ENCODE results near the gene OTUB1. TPM values are rescaled to one million over a fixed set of nuclear protein-coding genes. Genes with fewer than 3 reads are reported as not detected.
A peak's percentile ranks its signal among the peaks of the same experiment; 100 is the strongest.
"Not testable (repeated sequence)": the region's sequence is repeated elsewhere in the genome, so short reads cannot be mapped to it uniquely, and the experiment has no call there.

The OTUB1 gene
- total RNA-seq, 2 donors from 2014 or later, result 60.0 to 86.4 TPM

DNA sequence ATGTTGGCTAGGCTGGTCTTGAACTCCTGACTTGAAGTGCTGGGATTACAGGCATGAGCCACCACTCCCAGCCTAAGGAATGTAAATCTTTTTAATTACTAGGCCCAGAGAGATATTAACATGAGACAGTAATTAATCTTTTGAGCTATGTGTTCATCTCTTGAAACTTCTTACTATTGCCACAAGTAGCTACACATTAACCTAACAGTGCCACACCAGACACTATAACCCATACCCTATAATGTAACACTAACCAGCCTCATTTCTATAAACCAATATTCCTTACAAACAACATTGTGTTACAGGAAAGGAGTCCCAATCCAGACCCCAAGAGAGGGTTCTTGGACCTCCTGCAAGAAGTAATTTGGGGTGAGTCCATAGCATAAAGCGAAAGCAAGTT lies 19.8 kb upstream of the OTUB1 start:
- no peak for ATAC-seq
- Mint-ChIP-seq H3K36me3 (no peaks in the 10 kb centered on the region), H3K27ac (no peak overlapping the region), H3K9me3 (no peaks in the 10 kb centered on the region)
- DNase-seq (ENCODE audit: low spot score in 2 of 2), result no peak

GRCh38 chr11:63969461-63969860 lies 16.8 kb upstream of the OTUB1 start:
- ATAC-seq, result no peak
- Mint-ChIP-seq H3K9me3 (peaks cover 0 to 6% of the 10 kb centered on the region in 2 donors), H3K27ac (peak overlapping the region in 1 of 2 donors; percentile 44), H3K36me3 (peaks cover 2 to 15% of the 10 kb centered on the region in 2 donors)
- no peak for DNase-seq (ENCODE audit: low spot score in 2 of 2)

DNA sequence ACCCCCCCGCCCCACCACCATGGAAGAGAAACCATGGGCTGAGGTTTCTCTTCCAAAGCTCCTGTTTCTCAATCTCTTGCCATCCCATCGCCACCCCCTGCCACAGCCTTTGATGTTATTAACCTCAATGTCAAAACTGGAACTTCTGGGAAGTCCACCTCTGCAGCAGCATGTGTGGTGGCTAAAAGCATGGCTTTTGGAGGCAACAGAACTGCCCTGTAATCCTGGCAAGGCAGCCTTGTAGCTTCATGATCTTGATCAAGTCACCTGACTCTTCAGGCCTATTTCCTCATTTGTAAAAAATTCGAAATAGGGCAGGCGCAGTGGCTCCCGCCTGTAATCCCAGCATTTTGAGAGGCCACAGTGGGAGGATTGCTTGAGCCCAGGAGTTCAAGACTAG lies 15.3 kb upstream of the OTUB1 start:
- Mint-ChIP-seq H3K27ac (no peak overlapping the region), H3K9me3 (peaks cover 0 to 6% of the 10 kb centered on the region in 2 donors), H3K36me3 (peaks cover 15 to 25% of the 10 kb centered on the region in 2 donors)
- DNase-seq (ENCODE audit: low spot score in 2 of 2), result no peak
- ATAC-seq, result no peak

GRCh38 chr11:63973912-63974258 lies 12.4 kb upstream of the OTUB1 start:
- not testable (repeated sequence) for DNase-seq (ENCODE audit: low spot score in 2 of 2); ATAC-seq; H3K9me3 Mint-ChIP-seq
- Mint-ChIP-seq H3K36me3 (peaks cover 22 to 32% of the 10 kb centered on the region in 2 donors), H3K27ac (peak overlapping the region; percentile 99)

DNA sequence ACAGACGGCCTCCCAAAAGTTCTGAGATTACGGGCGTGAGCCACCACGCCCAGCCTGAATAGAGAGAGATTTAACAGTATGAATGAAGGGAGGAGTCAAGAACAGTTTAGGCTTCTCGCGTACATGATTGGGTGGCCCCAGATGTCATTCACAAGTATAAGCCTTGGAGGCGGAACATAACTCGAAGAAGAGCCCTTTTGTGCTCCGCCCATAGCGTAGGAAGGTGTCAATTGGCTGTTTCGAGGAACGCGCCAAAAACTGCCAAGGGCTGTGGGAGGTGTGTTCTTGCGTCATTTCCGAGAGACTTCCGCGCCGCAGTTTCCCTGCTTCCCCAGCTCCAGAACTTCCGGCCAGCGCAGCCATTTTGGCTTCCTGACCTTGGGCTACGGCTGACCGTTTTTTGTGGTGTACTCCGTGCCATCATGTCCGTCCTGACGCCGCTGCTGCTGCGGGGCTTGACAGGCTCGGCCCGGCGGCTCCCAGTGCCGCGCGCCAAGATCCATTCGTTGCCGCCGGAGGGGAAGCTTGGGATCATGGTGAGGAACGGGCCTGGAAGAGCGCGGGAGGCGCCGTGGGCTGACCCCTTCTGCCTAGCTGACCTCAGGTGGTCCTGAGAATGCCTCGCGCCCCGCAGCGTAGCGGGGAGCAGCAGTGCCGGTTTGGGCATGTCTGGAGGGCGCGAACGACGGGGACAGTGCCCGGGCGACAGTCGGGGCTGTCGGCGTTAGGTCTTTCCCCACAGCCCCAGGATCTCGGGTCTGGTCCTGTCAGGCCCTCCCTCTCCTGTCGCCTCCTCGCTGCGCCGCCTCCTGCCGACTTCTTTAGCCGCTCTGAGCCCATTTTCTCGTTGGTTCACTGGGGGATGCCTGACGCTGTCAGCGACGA lies 11.7 kb upstream of the OTUB1 start, which contains the start of gene COX8A:
COX8A (plus strand) TSS at position 362 of the 885 bp plus-strand sequence; CDS start at position 423, 61 bp downstream.
- peak within 1 kb of the TSS; percentile 99 for H3K27ac Mint-ChIP-seq

DNA sequence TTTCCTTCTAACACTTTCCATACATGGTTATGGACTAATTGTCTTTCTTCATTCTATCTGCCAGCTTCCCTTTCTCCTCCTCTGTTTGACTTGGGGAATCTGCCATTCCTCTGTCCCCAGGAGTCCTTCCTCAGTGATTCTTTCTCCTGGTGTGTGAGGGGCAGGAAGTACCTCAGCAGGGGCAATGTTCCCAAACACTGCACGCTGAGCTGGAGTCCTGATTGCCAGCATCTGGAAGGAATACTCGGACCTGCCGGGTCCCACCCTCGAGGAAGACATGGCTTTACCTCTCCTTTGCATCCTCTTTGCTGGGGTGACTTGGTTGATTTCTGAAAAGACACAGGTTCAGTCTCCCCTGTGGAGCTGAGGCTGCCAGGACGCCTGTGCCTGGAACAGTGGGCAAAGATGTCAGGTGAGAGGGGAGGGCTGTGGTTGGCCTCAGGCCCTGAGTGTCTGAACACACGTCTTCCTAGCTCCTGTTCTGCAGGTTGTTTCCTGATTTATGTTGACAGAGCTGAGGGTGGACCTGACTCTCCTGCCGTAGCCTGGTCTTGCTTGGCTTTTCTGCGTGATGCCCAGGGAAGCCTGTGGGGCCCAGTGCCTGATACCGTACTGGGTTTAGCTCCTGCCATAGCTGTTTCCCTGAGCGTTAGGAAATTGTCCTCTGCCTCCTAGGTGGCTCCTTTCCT lies 7.5 kb upstream of the OTUB1 start:
- no peak for ATAC-seq
- DNase-seq (ENCODE audit: low spot score in 2 of 2), result no peak
- Mint-ChIP-seq H3K27ac (peak overlapping the region in 1 of 2 donors; percentile 41), H3K36me3 (peaks cover 22 to 25% of the 10 kb centered on the region in 2 donors), H3K9me3 (no peaks in the 10 kb centered on the region)

More for the DNA sequence above, 11.7 kb upstream of the OTUB1 start, which contains the start of gene COX8A:
- ATAC-seq (peak; percentile 99), DNase-seq (ENCODE audit: low spot score in 2 of 2) (peak; percentile 92 to 98)
- peaks cover 22 to 32% of the 10 kb centered on the region in 2 donors for H3K36me3 Mint-ChIP-seq
- H3K9me3 Mint-ChIP-seq, result peaks cover 0 to 6% of the 10 kb centered on the region in 2 donors

GRCh38 chr11:63979426-63979825 lies 6.8 kb upstream of the OTUB1 start:
- Mint-ChIP-seq H3K36me3 (peaks cover 18 to 20% of the 10 kb centered on the region in 2 donors), H3K27ac (peak overlapping the region in 1 of 2 donors; percentile 41), H3K9me3 (no peaks in the 10 kb centered on the region)
- DNase-seq (ENCODE audit: low spot score in 2 of 2) (no peak), ATAC-seq (no peak)

DNA sequence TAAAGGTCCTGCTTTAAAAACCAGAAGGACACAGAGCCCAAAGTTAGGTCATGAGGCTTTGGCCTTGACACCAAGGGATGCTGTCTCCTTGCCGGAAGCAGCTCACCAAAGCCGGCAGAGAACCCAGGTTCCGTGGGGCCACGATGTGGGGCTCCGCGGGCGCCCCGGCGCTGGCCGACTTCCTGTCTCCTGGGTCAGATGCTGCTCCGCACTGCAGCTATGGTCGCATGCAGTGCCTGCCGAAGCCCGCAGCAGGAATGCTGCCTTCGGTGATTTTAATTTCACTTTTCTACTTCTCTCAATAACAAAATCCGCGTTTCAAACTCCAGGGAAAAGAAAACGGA lies 454 bp upstream of the OTUB1 start:
- peak in 1 of 2 donors; percentile 79 for DNase-seq (ENCODE audit: low spot score in 2 of 2)
- H3K36me3 Mint-ChIP-seq, result peaks cover 7 to 19% of the 10 kb centered on the region in 2 donors
- no peaks in the 10 kb centered on the region for H3K9me3 Mint-ChIP-seq
- peak; percentile 79 to 81 for ATAC-seq
- peak overlapping the region; percentile 88 to 99 for H3K27ac Mint-ChIP-seq

DNA sequence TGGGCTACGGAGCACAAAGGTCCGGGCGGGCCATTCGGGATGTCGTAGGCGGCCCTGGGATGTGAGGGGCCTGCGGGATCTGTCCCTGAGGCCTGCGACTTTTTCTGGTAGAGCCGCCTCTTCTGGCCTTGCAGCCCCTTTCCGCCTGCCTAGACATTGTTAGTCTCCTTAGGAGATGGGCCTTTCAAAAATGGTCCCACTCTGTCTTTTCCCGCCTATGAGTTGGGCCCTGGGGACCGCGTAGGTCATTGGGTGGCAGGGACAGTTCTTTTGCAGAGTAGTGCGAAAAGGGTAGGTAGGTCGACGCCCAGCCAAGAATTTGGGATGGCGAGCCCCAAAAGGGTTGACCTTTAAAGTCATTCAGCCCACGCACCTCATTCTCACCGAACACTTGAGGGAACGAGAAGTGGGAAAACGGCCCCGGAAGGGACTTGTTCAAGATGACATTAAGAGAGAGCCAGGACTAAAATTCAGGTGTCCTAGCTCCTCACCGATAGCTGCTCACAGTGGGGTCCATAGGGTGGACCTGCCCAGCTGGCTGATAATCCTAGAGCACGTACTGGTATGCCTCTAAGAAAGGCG lies 785 bp downstream of the OTUB1 start:
- Mint-ChIP-seq H3K27ac (peak overlapping the region in 1 of 2 donors; percentile 44), H3K9me3 (no peaks in the 10 kb centered on the region)
- ATAC-seq, result no peak

GRCh38 chr11:63991558-63991957 lies 5.3 kb downstream of the OTUB1 start:
- Mint-ChIP-seq H3K9me3 (no peaks in the 10 kb centered on the region), H3K27ac (peak overlapping the region; percentile 26 to 37), H3K36me3 (peaks cover 4 to 15% of the 10 kb centered on the region in 2 donors)
- no peak for DNase-seq (ENCODE audit: low spot score in 2 of 2)
- no peak for ATAC-seq

More for the DNA sequence above, 785 bp downstream of the OTUB1 start:
- no peak for DNase-seq (ENCODE audit: low spot score in 2 of 2)
- peaks cover 11 to 27% of the 10 kb centered on the region in 2 donors for H3K36me3 Mint-ChIP-seq

DNA sequence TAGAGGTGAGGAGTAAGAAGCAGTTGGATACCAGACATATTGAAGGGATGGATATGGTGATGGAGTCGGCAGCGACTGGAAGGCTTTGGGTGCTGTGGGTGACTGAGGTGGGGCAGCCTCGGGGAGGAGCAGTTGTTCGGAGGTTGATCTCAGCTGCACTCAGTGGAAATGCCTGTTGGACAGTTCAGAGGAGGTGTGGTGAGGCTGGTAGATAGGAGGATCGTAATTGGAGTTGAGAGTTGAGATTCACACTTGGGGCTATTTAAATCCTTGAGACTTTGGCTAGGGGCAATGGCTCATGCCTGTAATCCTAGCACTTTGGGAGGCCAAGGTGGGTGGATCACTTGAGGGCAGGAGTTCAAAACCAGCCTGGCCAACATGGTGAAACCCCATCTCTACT lies 6.9 kb downstream of the OTUB1 start:
- Mint-ChIP-seq H3K27ac (peak overlapping the region in 1 of 2 donors; percentile 0), H3K9me3 (no peaks in the 10 kb centered on the region), H3K36me3 (peaks cover 4 to 15% of the 10 kb centered on the region in 2 donors)
- DNase-seq (ENCODE audit: low spot score in 2 of 2), result no peak
- no peak for ATAC-seq

- Mint-ChIP-seq H3K9me3 (no peaks in the 10 kb centered on the region), H3K36me3 (peaks cover 4 to 7% of the 10 kb centered on the region in 2 donors), H3K27ac (no peak overlapping the region)
- DNase-seq (ENCODE audit: low spot score in 2 of 2) (no peak), ATAC-seq (no peak)
Measured at GRCh38 chr11:63993993-63994392, 7.8 kb downstream of the OTUB1 start.

DNA sequence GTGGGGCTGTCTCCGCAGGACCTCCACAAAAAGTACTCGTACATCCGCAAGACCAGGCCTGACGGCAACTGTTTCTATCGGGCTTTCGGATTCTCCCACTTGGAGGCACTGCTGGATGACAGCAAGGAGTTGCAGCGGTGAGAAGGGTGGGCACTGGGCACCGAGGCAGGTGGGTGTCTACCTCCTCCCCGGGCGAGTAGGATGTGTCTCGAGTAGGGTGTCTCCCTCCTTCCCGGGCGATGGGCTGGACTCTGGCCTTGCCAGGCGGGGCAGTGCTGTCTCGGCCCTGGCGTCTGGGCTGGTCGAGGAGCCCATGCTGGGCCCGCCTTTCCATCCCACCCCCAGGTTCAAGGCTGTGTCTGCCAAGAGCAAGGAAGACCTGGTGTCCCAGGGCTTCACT lies 10.3 kb downstream of the OTUB1 start:
- no peak for ATAC-seq
- Mint-ChIP-seq H3K36me3 (peaks cover 2 to 4% of the 10 kb centered on the region in 2 donors), H3K27ac (no peak overlapping the region), H3K9me3 (no peaks in the 10 kb centered on the region)
- DNase-seq (ENCODE audit: low spot score in 2 of 2), result no peak

DNA sequence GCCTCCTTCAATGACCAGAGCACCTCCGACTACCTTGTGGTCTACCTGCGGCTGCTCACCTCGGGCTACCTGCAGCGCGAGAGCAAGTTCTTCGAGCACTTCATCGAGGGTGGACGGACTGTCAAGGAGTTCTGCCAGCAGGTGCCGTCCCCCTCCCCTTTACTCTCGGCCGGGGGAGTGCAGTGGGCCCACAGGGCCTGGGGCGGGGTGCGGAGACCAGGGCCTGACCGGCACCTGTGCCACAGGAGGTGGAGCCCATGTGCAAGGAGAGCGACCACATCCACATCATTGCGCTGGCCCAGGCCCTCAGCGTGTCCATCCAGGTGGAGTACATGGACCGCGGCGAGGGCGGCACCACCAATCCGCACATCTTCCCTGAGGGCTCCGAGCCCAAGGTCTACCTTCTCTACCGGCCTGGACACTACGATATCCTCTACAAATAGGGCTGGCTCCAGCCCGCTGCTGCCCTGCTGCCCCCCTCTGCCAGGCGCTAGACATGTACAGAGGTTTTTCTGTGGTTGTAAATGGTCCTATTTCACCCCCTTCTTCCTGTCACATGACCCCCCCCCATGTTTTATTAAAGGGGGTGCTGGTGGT lies 11.0 kb downstream of the OTUB1 start:
- no peak overlapping the region for H3K27ac Mint-ChIP-seq
- no peak for DNase-seq (ENCODE audit: low spot score in 2 of 2)
- ATAC-seq, result no peak
- no peaks in the 10 kb centered on the region for H3K9me3 Mint-ChIP-seq
- H3K36me3 Mint-ChIP-seq, result no peaks in the 10 kb centered on the region

DNA sequence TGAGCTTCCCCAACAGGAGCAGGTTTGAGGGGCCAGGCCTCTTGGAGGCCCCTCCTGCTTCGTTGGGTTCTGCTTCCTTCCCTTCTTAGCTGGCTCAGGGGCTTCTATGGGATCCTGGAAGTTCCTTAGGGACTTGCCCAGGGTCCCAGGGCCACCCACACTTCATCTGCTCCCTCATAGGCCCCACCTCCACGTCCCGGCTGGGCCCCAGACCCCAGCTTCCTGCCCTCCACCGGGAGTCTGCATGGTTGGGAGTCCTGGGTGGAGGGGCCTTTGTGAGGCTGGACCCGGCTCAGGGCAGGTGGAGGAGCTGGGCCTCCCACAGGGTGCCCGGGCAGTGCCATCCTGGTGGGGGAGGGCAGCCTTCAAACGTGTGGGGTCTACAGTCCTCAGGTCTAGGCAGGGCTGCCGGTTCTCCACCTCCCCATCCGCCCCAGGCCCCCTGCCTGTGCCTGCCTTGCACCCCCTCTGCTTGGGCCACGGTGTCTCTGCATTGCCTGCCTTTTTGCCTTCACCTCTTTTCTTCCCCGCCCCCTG lies 11.6 kb downstream of the OTUB1 start:
- H3K36me3 Mint-ChIP-seq, result no peaks in the 10 kb centered on the region
- ATAC-seq (no peak), DNase-seq (ENCODE audit: low spot score in 2 of 2) (no peak)
- no peaks in the 10 kb centered on the region for H3K9me3 Mint-ChIP-seq
- H3K27ac Mint-ChIP-seq, result no peak overlapping the region

- DNase-seq (ENCODE audit: low spot score in 2 of 2) (peak in 1 of 2 donors; percentile 33), ATAC-seq (peak in 1 of 2 donors; percentile 14)
- no peaks in the 10 kb centered on the region for H3K36me3 Mint-ChIP-seq
- no peak overlapping the region for H3K27ac Mint-ChIP-seq
- no peaks in the 10 kb centered on the region for H3K9me3 Mint-ChIP-seq
Measured at GRCh38 chr11:63998558-63999348, 12.5 kb downstream of the OTUB1 start.
